Stimulated activated CD4-positive, alpha-beta T cell treated with anti-CD3 and anti-CD28 coated beads, Interleukin-4, amount 100 ng/mL, for 24 hours (primary cell): ENCODE results near the gene FBXL7.

Experiments used
- DNase-seq: peaks from one replicate; pipeline ENCODE4 v3.0.0-alpha.2; 2020

The FBXL7 gene

DNA sequence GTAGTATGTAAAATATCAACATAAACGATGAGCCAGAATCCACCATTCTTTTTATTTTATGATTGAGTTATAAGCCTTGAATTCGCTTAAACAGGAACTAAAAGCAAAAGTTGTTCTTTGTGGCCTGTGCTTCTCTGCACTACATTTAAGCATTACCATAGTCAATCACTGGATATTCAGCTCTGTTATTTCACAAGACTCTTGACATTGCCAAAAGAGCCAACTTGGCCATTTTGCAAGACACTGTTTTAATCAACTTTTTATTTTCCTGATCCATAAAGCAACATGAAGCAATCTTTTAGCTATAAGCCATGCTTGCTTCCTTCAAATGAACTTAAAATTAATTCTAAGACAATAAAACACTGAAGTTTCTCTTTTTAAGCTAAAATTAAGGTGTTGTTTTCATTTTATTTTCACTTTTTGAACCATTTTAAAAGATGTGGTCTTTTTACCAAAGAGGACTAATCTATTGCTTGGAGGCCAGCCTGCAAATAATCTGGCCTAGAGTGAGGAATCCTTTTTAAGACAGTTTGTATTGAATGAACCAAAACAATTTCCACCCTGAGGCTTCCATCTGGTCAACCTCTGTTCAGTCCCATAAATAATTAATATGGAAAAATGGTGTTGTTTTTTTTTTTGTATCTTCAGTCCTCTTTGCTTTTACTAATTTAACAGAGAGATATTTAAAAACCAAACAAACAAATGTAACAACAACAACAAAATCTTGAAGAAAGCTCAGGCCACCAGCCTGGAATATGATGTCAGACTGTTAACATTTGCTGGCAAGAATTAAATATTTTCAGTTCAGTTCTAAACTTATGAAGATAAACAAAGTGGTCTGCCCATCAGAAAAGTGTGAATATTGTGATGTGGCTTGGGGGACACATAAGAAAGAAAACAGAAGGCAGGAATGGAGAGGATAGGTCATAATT lies 405.2 kb downstream of the FBXL7 start:
- no peak for DNase-seq

DNA sequence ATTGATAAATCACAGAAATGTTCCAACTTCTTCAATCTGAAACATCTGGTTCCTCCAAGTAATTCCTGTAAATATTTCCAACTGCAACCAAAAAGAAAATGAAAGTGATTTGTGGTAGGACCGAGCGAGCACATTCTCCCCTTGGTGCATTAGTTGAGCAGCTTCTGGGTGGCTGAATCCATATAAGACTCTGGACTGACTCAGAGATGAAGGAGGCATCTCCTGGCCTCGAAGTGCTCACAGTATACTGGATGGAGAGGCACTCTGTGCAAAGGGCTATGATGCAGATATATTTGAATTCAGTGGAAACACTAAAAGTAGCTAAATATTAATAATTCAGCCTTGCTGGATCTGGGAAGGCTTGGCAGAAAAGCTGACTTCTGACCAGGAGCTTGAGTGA lies 414.7 kb downstream of the FBXL7 start:
- no peak for DNase-seq

DNA sequence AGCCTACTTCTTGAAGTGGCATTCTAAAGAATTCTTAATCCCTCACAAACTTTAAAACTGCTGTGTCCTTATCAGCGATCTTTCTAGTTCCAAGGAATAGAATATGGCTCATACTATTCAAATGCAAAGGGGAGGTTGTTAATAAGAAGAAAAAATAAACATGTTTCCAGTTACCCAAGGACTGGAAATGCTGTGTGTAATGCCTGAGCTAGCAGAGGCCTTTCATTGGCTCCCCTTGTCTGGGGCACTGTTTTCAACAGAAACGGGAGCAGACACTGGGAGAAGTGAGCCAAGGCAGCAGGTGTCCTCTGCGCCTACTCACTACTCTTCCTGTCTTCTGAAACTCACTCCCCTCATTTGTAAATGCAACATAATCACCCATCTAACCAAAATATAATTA lies 426.6 kb downstream of the FBXL7 start:
- DNase-seq = no peak

DNA sequence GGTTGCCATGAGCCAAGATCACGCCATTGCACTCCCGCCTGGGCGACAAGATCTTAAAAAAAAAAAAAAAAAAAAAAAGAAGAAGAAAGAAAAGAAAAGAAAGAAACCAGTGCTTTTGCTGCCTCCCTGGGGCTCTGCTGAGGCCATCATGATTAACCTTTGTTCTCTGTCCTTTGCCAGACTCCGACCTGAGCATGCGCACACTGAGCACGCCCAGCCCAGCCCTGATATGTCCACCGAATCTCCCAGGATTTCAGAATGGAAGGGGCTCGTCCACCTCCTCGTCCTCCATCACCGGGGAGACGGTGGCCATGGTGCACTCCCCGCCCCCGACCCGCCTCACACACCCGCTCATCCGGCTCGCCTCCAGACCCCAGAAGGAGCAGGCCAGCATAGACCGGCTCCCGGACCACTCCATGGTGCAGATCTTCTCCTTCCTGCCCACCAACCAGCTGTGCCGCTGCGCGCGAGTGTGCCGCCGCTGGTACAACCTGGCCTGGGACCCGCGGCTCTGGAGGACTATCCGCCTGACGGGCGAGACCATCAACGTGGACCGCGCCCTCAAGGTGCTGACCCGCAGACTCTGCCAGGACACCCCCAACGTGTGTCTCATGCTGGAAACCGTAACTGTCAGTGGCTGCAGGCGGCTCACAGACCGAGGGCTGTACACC lies 427.9 kb downstream of the FBXL7 start:
- DNase-seq = no peak

DNA sequence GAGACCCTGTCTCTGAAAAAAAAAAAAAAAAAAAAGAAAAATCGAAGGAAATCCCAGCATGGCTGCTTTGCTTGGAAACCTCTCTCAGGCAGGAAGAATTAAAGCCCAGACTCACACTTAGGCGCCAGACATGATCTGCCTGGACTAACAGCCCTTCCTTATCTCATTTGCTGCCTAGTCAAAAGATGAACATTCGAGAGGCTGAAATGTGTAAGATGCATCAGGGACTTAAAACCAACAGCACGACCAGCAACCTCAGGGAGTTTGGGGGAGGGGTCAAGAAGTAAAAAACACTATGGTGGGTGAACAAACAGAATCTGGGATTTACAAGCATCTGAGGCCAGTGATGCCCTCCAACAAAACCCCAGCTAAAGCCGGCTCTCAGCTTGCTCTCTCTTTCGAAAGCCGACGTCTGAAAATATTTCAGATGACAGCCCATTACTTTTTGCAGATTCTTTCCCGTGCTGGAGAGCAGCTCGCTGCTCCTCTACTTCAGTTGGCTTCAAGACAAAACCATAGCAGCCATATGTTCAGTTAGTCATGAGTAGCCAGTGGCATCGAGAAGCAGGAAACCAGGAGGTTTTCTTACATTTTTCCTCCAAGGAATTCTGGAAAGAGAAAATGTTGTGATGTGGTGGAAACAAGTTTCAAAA lies 429.8 kb downstream of the FBXL7 start:
- DNase-seq = no peak

DNA sequence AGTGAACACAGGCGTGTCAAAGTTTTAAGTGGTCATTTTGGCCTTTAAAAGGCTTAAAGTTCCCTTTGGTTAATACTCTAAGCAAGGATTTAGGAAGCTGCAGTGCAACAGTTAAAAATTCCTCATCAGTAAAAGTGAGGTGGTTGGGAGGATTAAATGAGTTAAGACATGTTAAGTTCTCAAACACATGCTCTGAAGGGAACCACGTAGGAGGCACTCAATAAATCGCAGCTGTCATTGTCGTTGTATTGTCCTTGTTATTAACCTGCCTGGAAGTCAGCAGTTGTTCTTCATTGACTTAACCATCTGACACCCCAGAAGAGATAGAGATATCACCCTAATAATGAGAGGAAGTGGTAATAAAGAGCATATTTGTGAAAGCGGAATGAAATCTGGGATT lies 432.1 kb downstream of the FBXL7 start:
- no peak for DNase-seq

DNA sequence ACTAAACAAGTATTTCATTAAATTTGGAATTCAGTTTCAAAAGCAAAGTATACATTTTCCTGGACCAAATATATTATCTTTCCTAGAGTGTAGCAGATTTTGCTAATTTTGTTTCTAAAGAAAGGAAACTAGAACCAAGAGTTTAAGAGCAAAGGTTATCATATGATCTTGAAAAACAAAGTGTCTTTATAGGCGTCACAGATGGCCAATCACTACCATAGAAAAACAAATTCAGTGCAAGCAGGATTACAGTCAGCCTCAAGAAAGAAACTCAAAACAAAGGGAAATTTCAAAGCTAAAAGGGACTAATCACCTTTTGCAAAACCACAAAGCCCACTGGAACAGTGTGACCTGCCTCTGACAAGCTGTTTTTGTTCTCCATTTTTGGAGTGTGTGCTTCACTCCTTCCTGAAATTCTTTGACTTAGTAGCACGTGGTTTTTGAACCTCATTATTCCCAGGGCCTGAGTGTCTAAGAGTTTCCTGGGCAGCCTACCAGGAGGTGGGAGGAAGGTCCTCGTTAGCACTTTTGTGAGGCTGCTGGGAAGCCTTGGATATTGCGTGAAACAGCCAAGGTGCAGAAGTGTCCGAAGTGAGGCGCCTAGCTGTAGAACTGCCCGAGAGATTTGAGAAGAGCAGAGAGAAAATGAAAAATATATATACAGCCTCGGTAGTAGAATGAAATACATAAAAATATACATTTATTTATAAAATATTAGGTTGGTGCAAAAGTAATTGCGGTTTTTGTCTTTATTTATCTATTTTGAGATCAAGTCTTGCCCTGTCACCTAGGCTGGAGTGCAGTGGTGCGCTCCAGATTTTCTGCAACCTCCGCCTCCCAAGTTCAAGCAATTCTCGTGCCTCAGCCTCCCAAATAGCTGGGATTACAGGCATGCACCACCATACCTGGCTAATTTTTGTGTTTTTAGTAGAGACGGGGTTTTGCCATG lies 433.6 kb downstream of the FBXL7 start:
- DNase-seq = no peak

DNA sequence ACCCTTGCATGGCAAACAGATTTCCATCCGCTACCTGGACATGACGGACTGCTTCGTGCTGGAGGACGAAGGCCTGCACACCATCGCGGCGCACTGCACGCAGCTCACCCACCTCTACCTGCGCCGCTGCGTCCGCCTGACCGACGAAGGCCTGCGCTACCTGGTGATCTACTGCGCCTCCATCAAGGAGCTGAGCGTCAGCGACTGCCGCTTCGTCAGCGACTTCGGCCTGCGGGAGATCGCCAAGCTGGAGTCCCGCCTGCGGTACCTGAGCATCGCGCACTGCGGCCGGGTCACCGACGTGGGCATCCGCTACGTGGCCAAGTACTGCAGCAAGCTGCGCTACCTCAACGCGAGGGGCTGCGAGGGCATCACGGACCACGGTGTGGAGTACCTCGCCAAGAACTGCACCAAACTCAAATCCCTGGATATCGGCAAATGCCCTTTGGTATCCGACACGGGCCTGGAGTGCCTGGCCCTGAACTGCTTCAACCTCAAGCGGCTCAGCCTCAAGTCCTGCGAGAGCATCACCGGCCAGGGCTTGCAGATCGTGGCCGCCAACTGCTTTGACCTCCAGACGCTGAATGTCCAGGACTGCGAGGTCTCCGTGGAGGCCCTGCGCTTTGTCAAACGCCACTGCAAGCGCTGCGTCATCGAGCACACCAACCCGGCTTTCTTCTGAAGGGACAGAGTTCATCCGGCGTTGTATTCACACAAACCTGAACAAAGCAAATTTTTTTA lies 436.7 kb downstream of the FBXL7 start:
- no peak for DNase-seq

DNA sequence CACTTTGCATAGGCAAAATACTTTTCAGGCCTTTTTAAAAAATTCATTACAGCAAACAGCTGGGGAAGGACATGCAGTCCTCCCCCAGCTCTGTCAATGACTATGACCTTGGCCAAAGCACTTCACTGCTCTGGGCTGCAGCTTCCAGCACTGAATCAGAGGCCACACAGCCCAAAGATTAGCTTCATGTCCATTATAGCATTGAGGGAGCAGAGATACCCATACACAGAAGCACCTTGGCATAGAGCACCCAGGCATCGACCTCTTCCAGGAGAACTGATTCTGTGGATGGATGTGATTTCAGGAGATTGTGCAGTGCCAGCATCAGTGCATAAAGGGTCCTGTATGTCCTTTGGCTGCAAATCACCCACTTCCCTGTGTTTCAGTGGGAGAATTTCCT lies 437.7 kb downstream of the FBXL7 start:
- DNase-seq = no peak

DNA sequence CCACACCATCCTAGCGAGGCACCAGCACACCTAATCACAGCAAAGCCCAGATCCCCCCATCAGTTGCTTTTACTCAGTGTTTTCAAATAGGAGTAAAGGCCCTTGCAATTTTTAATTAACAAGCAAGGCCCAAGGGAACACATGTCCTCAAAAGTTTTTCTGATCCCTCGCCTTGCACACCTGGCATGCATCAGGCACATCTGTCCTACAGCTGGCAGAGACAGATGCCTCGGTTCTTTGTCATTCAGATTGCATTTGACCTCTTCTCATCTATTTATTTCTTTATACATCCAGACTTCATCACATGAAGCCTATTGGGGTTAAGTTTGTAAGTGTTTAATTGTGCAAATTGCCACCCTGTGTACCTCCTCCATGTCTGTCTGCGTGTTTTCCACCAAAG lies 438.2 kb downstream of the FBXL7 start:
- DNase-seq = no peak

DNA sequence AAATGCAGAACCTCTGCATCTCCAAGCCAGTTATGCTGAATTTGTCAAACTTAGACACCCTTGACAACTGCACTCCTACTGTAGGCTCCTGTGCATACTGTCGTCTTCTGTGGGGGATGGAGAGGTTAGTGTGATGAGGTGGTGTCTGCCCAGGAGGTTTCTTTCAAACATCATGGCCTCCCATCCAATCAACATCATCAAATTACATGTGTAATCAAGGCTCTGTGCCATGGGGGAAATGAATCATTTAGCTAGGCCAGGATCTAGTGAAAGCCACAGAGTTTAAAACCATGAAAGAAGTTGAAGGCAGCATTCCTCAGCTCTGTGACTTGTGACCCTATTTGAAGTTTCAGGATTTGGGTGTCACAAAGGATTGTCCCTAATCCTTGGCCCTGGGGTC lies 439.0 kb downstream of the FBXL7 start:
- DNase-seq = no peak

DNA sequence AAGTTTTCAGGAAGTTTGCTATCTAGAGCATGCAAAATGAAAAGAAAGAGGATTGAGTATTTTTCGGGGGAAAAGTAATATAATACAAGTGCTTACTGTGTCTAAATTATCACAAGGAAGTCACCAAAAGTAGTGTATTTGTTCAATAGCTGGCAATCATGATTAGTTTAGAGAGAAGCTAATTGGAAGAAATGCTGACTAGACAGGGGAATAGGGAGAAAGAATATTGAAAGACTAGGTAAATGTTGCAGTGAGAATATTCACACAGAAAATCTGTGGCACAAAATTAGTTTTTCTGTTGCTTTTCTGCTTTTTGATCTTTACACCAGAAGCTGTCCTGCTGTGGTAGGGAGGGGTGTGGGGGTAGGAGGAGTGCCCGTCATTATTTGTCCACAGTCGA lies 440.9 kb downstream of the FBXL7 start:
- DNase-seq = no peak

DNA sequence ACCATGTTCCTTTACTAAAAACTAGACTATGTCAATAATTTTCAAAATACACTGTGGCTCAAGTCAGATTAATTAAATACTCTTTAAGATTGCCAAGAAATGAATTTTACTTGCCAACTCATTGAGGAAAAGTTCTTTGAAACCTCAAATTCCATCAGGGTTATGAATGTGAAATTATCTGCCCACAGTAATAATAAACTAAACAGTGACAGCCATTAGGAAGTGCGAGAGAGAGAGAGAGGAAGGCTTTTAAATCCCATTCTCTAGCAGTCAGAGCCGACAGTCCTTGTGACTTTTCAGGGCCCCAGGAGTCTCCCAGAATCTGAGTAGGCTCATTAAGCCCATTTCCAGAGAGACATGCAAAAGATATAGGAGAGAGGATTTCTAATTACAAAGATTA lies 443.5 kb downstream of the FBXL7 start:
- no peak for DNase-seq

DNA sequence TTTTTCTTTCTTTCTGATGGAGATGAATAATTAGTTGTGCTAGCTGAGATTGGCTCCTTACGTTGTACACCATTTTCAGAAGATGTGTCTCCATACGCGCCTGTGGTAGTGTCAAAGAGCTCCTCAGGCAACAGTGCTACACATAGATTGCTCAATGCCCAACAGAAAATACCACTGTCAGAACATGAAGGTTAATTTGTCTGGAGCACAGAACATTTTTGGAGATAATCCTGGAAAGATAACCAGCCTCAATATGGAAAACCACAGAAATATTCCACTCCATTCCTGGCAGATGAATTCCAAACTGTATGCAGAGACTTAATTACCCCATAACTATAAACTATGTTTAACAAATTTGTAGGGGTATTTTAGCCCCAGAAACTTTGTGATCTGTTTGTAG lies 446.0 kb downstream of the FBXL7 start:
- no peak for DNase-seq

DNA sequence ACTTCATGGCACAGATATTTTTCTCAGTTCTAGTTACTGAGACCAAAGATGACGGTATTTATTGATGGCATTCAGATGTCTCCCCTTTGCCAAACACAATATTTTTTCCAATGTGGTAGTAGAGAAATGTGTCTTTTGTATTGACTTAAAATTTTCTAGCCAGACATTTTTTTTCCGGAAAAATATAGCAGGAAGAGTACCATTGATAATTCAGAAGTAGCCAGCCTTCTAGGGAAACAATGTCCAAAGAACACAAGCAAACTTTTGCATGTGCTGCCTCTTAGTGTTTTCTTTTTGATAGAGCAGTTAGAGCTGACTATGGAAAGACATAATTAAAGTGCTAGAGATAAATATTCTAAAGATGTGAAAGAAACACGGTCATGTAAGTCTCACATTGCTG lies 448.2 kb downstream of the FBXL7 start:
- DNase-seq = no peak

DNA sequence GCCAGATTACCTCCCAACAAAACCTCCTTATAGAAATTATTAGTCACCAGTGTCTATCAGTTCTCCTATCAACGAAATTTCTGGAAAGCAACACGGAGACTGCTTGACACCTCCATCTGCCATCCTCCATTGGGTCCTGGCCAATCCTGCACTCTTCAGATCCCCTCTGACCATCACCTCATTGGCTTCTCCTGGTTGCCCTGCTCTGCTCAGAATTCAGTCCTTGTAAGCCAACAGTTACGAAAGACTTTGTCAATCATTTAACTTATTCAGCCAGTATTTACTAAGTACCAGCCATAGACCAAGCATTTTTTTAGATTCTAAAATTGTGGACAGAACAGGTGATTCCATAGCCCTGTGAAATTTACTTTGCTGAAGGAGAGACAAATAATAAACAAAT lies 451.1 kb downstream of the FBXL7 start:
- no peak for DNase-seq

DNA sequence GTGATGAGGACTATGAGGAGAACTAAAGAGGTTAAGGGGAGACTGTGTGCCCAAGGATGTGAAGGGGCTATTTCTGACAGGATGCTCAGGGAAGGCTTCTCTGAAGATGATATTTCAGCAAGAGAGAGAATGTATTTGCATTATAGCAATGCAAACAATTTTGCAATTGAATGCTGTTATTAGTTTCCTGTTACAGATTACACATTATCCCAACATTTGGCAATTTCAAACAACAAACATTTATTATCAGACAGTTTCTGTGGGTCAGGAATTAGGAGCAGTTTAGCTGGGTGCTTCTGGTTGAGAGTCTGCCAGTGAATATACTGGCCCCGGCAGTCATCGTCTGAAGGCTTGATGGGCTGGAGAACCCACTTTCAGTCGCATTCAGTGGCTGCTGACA lies 451.6 kb downstream of the FBXL7 start:
- DNase-seq = no peak

DNA sequence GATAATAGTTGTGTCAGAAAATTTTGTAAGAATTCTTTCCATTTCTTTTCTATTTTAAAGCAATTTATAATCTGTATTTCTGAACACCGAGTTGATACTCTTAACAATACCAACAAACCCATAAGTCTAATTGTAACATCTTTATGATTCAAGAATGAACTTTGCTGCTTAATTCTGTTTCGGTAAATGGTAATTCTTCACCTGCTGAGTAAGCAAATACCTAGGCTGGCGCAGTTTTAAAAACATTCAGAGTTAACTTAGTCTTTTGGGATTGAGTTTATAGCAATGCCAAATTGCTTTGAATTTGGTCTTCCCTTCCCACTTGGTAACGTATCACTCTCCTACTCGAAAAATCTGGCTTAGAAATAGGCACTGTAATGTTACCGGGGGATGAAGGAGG lies 456.6 kb downstream of the FBXL7 start:
- no peak for DNase-seq

DNA sequence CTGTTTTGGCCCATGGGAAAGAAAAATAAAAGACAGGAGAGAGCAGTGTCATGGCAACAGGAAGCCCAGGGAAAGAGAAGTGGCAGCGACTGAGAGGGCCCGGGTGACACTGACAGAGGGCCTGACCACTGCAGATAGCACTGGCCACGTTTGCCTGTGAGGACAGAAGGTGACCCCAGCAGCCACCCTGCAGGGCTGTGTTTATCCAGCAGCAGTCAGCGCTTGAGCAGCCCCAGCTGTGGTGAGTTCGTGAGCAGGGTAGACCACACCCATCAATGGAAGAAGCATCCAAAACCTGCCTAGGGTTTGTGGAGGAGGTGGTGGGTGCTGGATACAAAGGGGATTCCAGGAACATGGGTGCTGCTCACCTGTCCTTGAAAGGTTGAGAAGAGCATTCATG lies 457.1 kb downstream of the FBXL7 start:
- no peak for DNase-seq

DNA sequence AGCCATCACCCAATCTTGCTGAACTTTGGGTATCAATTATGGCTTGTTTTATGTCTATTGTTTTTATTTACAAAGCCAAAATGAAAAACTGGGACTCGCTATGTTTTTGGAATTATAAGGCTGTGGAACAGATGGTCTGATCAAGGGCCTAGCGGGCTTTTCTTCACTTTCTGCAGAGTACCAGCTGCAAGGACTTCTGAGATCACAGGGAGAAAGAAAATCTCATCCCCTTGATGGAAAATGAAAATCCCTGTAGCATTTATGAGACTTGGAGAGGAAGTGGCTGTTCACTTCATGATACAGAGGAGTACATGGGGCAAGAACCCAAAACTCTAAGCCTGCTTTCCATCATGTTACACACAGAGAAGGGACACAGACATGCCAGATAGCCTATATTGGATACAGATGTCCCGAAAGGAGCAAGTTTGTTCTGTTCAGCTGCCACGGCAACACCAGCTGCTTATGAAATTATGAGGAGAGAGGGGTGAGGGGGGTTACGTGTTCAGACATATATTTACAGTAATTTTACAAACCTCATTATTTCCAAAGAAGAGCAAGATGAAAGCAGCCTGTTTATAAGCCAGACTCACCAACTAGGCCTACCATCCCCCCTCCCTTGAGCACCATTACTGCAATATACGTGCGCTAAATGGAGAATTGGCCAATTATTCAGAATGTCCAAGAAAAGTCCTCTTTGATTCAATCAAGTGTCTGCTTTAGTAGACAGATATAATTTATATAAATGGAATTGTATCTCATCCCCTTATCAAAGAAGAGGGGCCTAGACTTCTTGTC lies 459.6 kb downstream of the FBXL7 start:
- no peak for DNase-seq

DNA sequence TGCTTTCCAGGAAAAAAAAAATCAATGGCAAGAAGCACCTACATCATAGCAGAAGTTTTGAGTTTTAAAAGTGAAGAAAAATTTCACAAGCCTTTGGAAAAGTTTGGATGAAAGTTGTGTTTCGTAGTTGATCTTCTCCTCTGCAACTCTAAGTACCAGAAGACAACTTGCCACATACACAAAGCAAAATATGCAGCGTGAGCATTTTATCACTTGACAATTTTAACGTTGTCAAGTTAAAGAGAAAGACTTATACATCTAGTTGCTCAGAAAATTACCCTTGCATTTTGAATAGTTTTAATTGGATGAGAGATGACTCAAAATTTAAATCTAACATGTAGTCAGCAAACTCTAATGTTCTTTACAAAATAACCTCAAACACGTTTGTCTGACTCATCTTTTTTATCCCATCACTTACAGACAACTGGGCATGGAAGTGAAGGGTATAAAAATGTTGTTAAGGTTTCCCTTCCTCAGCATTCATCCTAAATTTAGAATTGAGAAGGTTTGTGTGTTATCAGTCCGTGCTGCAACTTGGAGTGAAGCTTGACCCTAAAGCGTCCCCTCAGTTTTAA lies 466.2 kb downstream of the FBXL7 start:
- no peak for DNase-seq
